Stimulated activated CD4-positive, alpha-beta T cell treated with anti-CD3 and anti-CD28 coated beads, Interleukin-4, amount 100 ng/mL, for 24 hours (primary cell): Measurements from ENCODE around the gene CYP4B1.
"Not testable (repeated sequence)": the region's sequence is repeated elsewhere in the genome, so short reads cannot be mapped to it uniquely, and the experiment has no call there.

Source experiments
- DNase-seq: peaks from one replicate; pipeline ENCODE4 v3.0.0-alpha.2; 2020

CYP4B1 gene

GRCh38 chr1:46798810-46799209 is at the start of gene CYP4B1:
Gene CYP4B1 (plus strand): TSS chr1:46799046. CDS start chr1:46799082, 36 bp downstream.
- no peak for DNase-seq

GRCh38 chr1:46749404-46749803 is 49.4 kb upstream of the CYP4B1 start:
- DNase-seq: no peak

GRCh38 chr1:46749921-46750404 is 48.9 kb upstream of the CYP4B1 start:
- DNase-seq: no peak

GRCh38 chr1:46753985-46754384 is 44.9 kb upstream of the CYP4B1 start:
- DNase-seq: no peak

- not testable (repeated sequence) for DNase-seq
Measured at GRCh38 chr1:46754707-46755106, 44.1 kb upstream of the CYP4B1 start.

- DNase-seq: no peak
Measured at GRCh38 chr1:46755121-46755520, 43.7 kb upstream of the CYP4B1 start.

GRCh38 chr1:46757247-46757955 is 41.4 kb upstream of the CYP4B1 start:
- DNase-seq: no peak

- no peak for DNase-seq
Measured at GRCh38 chr1:46757956-46758528, 40.8 kb upstream of the CYP4B1 start.

GRCh38 chr1:46760558-46761166 is 38.2 kb upstream of the CYP4B1 start:
- DNase-seq: no peak

- no peak for DNase-seq
Measured at GRCh38 chr1:46761740-46762139, 37.1 kb upstream of the CYP4B1 start.

GRCh38 chr1:46764402-46764801 is 34.4 kb upstream of the CYP4B1 start:
- DNase-seq: no peak

- no peak for DNase-seq
Measured at GRCh38 chr1:46767649-46768282, 31.1 kb upstream of the CYP4B1 start.

- no peak for DNase-seq
Measured at GRCh38 chr1:46768445-46768844, 30.4 kb upstream of the CYP4B1 start.

- no peak for DNase-seq
Measured at GRCh38 chr1:46769028-46769740, 29.7 kb upstream of the CYP4B1 start.

- DNase-seq: no peak
Measured at GRCh38 chr1:46770541-46770940, 28.3 kb upstream of the CYP4B1 start.

GRCh38 chr1:46772571-46772970 is 26.3 kb upstream of the CYP4B1 start:
- no peak for DNase-seq

GRCh38 chr1:46774297-46774696 is 24.5 kb upstream of the CYP4B1 start:
- DNase-seq: no peak

GRCh38 chr1:46778456-46778855 is 20.4 kb upstream of the CYP4B1 start:
- not testable (repeated sequence) for DNase-seq

GRCh38 chr1:46784666-46785065 is 14.2 kb upstream of the CYP4B1 start:
- DNase-seq: no peak

- not testable (repeated sequence) for DNase-seq
Measured at GRCh38 chr1:46788634-46789033, 10.2 kb upstream of the CYP4B1 start.

GRCh38 chr1:46790446-46791101 is 8.3 kb upstream of the CYP4B1 start:
- DNase-seq: no peak

- no peak for DNase-seq
Measured at GRCh38 chr1:46793126-46793525, 5.7 kb upstream of the CYP4B1 start.
